ELF-1 (cell line): ENCODE data around the gene PGAP1.
A peak's percentile ranks its signal among the peaks of the same experiment; 100 is the strongest.

Source experiments
- DNase-seq: peaks from one replicate; pipeline ENCODE4 v3.0.0-alpha.2; 2016; ENCODE audit warnings: low read depth, low spot score

The PGAP1 gene

GRCh38 chr2:196887431-196887830, 39.1 kb downstream of the PGAP1 start:
- DNase-seq, result no peak

GRCh38 chr2:196884368-196884767, 42.1 kb downstream of the PGAP1 start:
- DNase-seq, result no peak

GRCh38 chr2:196876364-196876763, 50.1 kb downstream of the PGAP1 start:
- DNase-seq, result no peak

GRCh38 chr2:196875414-196875813, 51.1 kb downstream of the PGAP1 start:
- DNase-seq, result no peak

- DNase-seq, result no peak
These were observed 53.0 kb downstream of the PGAP1 start for GRCh38 chr2:196873511-196873910.

- DNase-seq, result no peak
These were observed 71.9 kb downstream of the PGAP1 start for GRCh38 chr2:196854629-196855028.

- no peak for DNase-seq
These were observed 73.0 kb downstream of the PGAP1 start for GRCh38 chr2:196853301-196854087.

- DNase-seq, result no peak
These were observed 75.4 kb downstream of the PGAP1 start for GRCh38 chr2:196851088-196851487.

GRCh38 chr2:196849895-196850294, 76.6 kb downstream of the PGAP1 start:
- peak; percentile 14 for DNase-seq

GRCh38 chr2:196846295-196846694, 80.2 kb downstream of the PGAP1 start:
- DNase-seq, result no peak

- DNase-seq, result no peak
These were observed 81.1 kb downstream of the PGAP1 start for GRCh38 chr2:196845371-196845770.

GRCh38 chr2:196840171-196840570, 86.3 kb downstream of the PGAP1 start:
- no peak for DNase-seq

- no peak for DNase-seq
These were observed 86.9 kb downstream of the PGAP1 start for GRCh38 chr2:196839574-196839973.

- DNase-seq, result no peak
These were observed 90.1 kb downstream of the PGAP1 start for GRCh38 chr2:196836440-196836839.

GRCh38 chr2:196830701-196831100, 95.8 kb downstream of the PGAP1 start:
- DNase-seq, result no peak

GRCh38 chr2:196827356-196827755, 99.2 kb downstream of the PGAP1 start:
- no peak for DNase-seq

- DNase-seq, result no peak
These were observed 102.6 kb downstream of the PGAP1 start for GRCh38 chr2:196823750-196824522.

GRCh38 chr2:196821195-196821594, 105.3 kb downstream of the PGAP1 start:
- no peak for DNase-seq

GRCh38 chr2:196809260-196809659, 117.2 kb downstream of the PGAP1 start, which contains the start of gene C2orf66:
C2orf66 (minus strand) TSS chr2:196809355; CDS start chr2:196809336, 19 bp downstream.
- DNase-seq, result no peak

GRCh38 chr2:196808083-196808665, 118.3 kb downstream of the PGAP1 start:
- DNase-seq, result no peak

- no peak for DNase-seq
These were observed 122.1 kb downstream of the PGAP1 start for GRCh38 chr2:196804381-196804780.

GRCh38 chr2:196802401-196802800, 124.1 kb downstream of the PGAP1 start:
- DNase-seq, result no peak
